ENCODE data around the gene PCNT. TPM values are rescaled to one million over a fixed set of nuclear protein-coding genes. Genes with fewer than 3 reads are reported as not detected.
"Not testable (repeated sequence)": the region's sequence is repeated elsewhere in the genome, so short reads cannot be mapped to it uniquely, and the experiment has no call there.

Gene PCNT
- total and polyA plus RNA-seq, 4 donors: 6.4 to 33.0 (median 26.2) TPM

DNA sequence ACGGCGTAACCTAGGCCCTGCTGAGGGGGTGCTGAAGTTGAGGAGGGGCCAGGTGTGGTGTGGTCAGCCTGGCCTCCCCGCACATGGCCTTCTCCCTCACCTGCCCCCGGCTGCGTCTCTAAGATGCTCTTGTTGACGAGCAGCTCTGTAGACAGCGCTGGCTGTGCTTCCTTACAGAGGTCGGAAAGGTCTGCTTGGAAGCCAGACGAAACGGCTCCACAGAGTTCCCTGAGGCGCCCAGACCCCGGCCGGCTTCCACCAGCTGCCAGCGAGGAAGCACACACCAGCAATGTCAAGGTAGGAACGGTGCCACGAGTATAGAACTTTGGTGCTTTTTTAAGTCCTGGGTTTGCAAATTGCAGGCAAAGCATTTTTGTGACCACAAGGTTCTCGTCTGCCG is 116.0 kb downstream of the PCNT start:
- intact Hi-C loops (cut with DNase I): no loop called here
- ATAC-seq (ENCODE audit: low FRiP score) (no peak), DNase-seq (no peak)
- no peaks in the 10 kb centered on the region for H3K9me3 ChIP-seq (ENCODE audit: control insufficient read depth, low read length)
- H3K27me3 ChIP-seq (ENCODE audit: control insufficient read depth in 1 of 2, insufficient read depth in 2 of 2, low read length in 1 of 2): no peaks in the 10 kb centered on the region
- no peaks in the 10 kb centered on the region for H3K4me1 ChIP-seq (ENCODE audit: control insufficient read depth in 1 of 2, insufficient read depth in 2 of 2, low read length in 2 of 2)
- no peak overlapping the region for H3K4me3 ChIP-seq (ENCODE audit: low read length in 2 of 2)
- H3K27ac ChIP-seq (ENCODE audit: low read depth in 1 of 2, low read length in 2 of 2): no peak overlapping the region
- 88 to 91% methylated on average over 18 of the region's 18 CpGs for WGBS, 2 donors
- H3K36me3 ChIP-seq (ENCODE audit: control insufficient read depth in 1 of 2, insufficient read depth in 2 of 2, low read length in 1 of 2): peaks cover 0 to 13% of the 10 kb centered on the region in 2 donors

DNA sequence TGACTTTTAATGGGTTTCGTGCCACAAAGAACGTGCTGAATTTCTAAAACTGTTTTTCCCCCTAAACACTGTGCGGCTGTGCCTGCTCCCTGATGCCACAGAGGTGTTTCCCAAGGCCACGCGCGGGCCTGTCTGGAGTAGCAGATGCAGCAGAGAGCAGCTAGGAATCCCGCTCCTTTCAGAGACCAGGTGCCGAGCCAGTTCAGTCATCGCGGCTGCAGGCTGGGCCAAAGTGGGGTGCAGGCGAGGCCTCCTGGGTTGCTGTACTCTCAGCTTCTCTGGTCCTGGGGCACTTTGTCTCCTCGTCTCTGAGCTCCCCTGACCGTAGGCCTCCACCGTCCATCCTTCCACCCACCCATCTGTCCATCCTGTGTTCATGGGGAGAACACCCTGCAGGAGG is 117.4 kb downstream of the PCNT start:
- H3K36me3 ChIP-seq (ENCODE audit: control insufficient read depth in 1 of 2, insufficient read depth in 2 of 2, low read length in 1 of 2): peaks cover 0 to 13% of the 10 kb centered on the region in 2 donors
- no peaks in the 10 kb centered on the region for H3K27me3 ChIP-seq (ENCODE audit: control insufficient read depth in 1 of 2, insufficient read depth in 2 of 2, low read length in 1 of 2)
- no peaks in the 10 kb centered on the region for H3K4me1 ChIP-seq (ENCODE audit: control insufficient read depth in 1 of 2, insufficient read depth in 2 of 2, low read length in 2 of 2)
- no peak overlapping the region for H3K27ac ChIP-seq (ENCODE audit: low read depth in 1 of 2, low read length in 2 of 2)
- H3K9me3 ChIP-seq (ENCODE audit: control insufficient read depth, low read length): no peaks in the 10 kb centered on the region
- no peak for DNase-seq
- H3K4me3 ChIP-seq (ENCODE audit: low read length in 2 of 2): no peak overlapping the region
- ATAC-seq (ENCODE audit: low FRiP score): no peak
- intact Hi-C loops (cut with DNase I): no loop called here
- 95 to 98% methylated on average over 14 of the region's 14 CpGs for WGBS, 2 donors

DNA sequence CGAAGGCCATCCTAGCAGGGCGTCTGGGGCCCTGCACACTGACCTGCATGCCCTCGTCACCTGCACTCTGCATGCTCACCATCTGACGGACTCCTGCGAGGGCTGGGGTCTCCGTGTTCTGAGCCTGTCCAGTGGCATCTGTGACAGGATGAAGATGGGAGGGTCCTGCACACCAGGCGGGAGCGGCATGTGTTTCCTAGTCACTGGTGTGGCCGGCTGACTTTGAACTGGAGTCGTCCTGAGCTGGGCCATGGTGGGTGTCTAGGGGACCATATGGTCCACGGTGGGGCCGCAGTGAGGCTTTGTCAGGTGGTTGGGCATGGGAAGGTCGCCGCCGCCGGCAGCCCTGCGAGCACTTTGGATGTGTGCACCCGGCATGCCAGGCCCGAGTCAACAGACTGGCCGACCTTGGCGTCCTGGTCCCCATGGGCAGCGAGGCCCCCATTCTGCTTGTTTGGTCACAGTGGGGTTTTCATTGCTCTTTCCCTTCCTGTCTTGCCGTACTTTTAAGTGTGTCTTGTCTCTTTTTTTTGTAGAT is 118.1 kb downstream of the PCNT start:
- ATAC-seq (ENCODE audit: low FRiP score) (no peak), DNase-seq (no peak)
- Histone ChIP-seq H3K4me1 (ENCODE audit: control insufficient read depth in 1 of 2, insufficient read depth in 2 of 2, low read length in 2 of 2) (no peaks in the 10 kb centered on the region), H3K27ac (ENCODE audit: low read depth in 1 of 2, low read length in 2 of 2) (no peak overlapping the region), H3K9me3 (ENCODE audit: control insufficient read depth, low read length) (no peaks in the 10 kb centered on the region), H3K36me3 (ENCODE audit: control insufficient read depth in 1 of 2, insufficient read depth in 2 of 2, low read length in 1 of 2) (peaks cover 0 to 12% of the 10 kb centered on the region in 2 donors), H3K4me3 (ENCODE audit: low read length in 2 of 2) (no peak overlapping the region), H3K27me3 (ENCODE audit: control insufficient read depth in 1 of 2, insufficient read depth in 2 of 2, low read length in 1 of 2) (no peaks in the 10 kb centered on the region)
- intact Hi-C loops (cut with DNase I): no loop called here
- 94 to 95% methylated on average over 23 of the region's 23 CpGs for WGBS, 2 donors

DNA sequence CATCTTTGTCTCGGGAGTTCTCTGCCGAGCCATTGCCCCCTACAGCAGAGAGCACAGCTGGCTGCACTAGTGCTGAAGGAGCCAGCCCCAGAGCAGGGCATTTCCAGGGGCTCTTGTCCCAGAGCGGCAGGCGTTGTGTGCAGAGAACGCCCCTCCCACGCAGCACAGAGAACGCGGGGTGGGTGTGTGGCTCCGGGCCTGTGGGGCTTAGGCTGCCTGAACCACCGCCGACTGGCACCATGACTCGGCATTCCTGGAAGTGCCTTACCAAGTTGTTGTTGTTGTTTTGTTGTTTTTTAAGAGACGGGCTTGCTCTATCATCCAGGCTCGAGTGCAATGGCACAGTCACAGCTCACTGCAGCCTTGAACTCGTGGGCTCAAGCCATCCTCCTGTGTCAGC is 119.0 kb downstream of the PCNT start:
- Histone ChIP-seq H3K27ac (ENCODE audit: low read depth in 1 of 2, low read length in 2 of 2) (no peak overlapping the region), H3K9me3 (ENCODE audit: control insufficient read depth, low read length) (no peaks in the 10 kb centered on the region), H3K4me3 (ENCODE audit: low read length in 2 of 2) (no peak overlapping the region), H3K4me1 (ENCODE audit: control insufficient read depth in 1 of 2, insufficient read depth in 2 of 2, low read length in 2 of 2) (no peaks in the 10 kb centered on the region), H3K27me3 (ENCODE audit: control insufficient read depth in 1 of 2, insufficient read depth in 2 of 2, low read length in 1 of 2) (no peaks in the 10 kb centered on the region), H3K36me3 (ENCODE audit: control insufficient read depth in 1 of 2, insufficient read depth in 2 of 2, low read length in 1 of 2) (peaks cover 0 to 12% of the 10 kb centered on the region in 2 donors)
- ATAC-seq (ENCODE audit: low FRiP score) (no peak), DNase-seq (no peak)
- intact Hi-C loops (cut with DNase I): no loop called here
- 84 to 88% methylated on average over 15 of the region's 15 CpGs for WGBS, 2 donors

DNA sequence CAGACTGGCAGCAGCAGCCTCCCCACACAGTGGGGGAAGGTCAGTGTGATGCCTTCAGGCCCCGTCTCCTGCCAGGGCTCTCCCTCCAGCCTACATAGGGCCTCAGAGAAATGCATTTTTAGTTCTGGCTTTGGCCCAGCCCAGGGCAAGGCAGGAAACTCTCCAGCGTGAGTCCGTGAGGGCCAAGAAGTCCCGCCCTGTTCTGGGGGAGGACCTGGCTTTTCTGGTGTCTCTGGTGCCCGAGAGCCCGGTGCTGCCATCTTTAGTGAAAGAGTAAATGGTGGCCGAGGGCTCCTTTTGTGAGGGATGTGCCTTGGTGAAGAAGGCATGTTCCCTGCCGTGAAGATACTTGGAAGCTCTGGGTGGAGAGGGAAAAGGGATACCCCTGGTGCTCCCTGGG is 120.0 kb downstream of the PCNT start:
- Histone ChIP-seq H3K4me1 (ENCODE audit: control insufficient read depth in 1 of 2, insufficient read depth in 2 of 2, low read length in 2 of 2) (no peaks in the 10 kb centered on the region), H3K27me3 (ENCODE audit: control insufficient read depth in 1 of 2, insufficient read depth in 2 of 2, low read length in 1 of 2) (no peaks in the 10 kb centered on the region), H3K36me3 (ENCODE audit: control insufficient read depth in 1 of 2, insufficient read depth in 2 of 2, low read length in 1 of 2) (peaks cover 0 to 9% of the 10 kb centered on the region in 2 donors), H3K9me3 (ENCODE audit: control insufficient read depth, low read length) (no peaks in the 10 kb centered on the region), H3K27ac (ENCODE audit: low read depth in 1 of 2, low read length in 2 of 2) (no peak overlapping the region), H3K4me3 (ENCODE audit: low read length in 2 of 2) (no peak overlapping the region)
- intact Hi-C loops (cut with DNase I): no loop called here
- DNase-seq: no peak
- 35 to 48% methylated on average over 8 of the region's 8 CpGs for WGBS, 2 donors
- peak; percentile 46 for ATAC-seq (ENCODE audit: low FRiP score)

DNA sequence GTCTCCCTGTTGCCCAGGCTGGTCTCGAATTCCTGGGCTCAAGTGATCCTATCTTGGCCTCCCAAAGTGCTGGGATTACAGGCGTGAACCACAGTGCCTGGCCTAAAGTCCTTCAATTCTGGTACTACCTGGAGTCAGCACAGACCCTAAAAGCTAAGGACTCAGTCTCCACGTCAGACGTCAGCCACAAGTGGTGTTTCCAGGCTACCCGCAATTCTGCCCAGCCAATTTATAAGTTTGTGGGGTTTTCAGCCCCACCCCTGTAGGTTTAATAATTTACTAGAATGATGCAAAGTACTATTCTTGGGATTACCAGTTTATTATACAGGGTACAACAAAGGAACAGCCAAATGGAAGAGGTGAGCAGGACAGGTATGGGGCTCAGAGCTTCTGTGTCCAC is 124.2 kb downstream of the PCNT start:
- Histone ChIP-seq H3K4me3 (ENCODE audit: low read length in 2 of 2) (no peak overlapping the region), H3K4me1 (ENCODE audit: control insufficient read depth in 1 of 2, insufficient read depth in 2 of 2, low read length in 2 of 2) (no peaks in the 10 kb centered on the region), H3K27ac (ENCODE audit: low read depth in 1 of 2, low read length in 2 of 2) (no peak overlapping the region), H3K36me3 (ENCODE audit: control insufficient read depth in 1 of 2, insufficient read depth in 2 of 2, low read length in 1 of 2) (peaks cover 0 to 2% of the 10 kb centered on the region in 2 donors), H3K9me3 (ENCODE audit: control insufficient read depth, low read length) (no peaks in the 10 kb centered on the region), H3K27me3 (ENCODE audit: control insufficient read depth in 1 of 2, insufficient read depth in 2 of 2, low read length in 1 of 2) (no peaks in the 10 kb centered on the region)
- DNase-seq (no peak), ATAC-seq (ENCODE audit: low FRiP score) (no peak)
- WGBS, 2 donors: 96 to 97% methylated on average over 5 of the region's 5 CpGs
- intact Hi-C loops (cut with DNase I): no loop called here

DNA sequence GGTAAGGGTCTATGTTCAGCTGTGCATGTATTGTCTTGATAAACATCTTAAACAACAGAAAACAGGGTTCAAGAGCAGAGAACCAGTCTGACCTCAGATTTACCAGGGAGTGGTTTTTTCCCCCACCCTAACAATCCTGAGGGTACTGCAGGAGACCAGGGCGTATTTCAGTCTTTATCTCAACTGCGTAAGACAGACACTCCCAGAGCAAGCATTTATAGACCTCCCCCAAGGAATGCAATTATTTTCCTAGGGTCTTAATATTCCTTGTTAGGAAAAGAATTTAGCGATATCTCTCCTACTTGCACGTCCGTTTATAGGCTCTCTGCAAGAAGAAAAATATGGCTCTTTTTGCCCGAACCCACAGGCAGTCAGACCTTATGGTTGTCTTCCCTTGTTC is 124.9 kb downstream of the PCNT start:
- H3K4me1 ChIP-seq (ENCODE audit: control insufficient read depth in 1 of 2, insufficient read depth in 2 of 2, low read length in 2 of 2); H3K27me3 ChIP-seq (ENCODE audit: control insufficient read depth in 1 of 2, insufficient read depth in 2 of 2, low read length in 1 of 2); DNase-seq; H3K36me3 ChIP-seq (ENCODE audit: control insufficient read depth in 1 of 2, insufficient read depth in 2 of 2, low read length in 1 of 2); H3K9me3 ChIP-seq (ENCODE audit: control insufficient read depth, low read length); H3K27ac ChIP-seq (ENCODE audit: low read depth in 1 of 2, low read length in 2 of 2); H3K4me3 ChIP-seq (ENCODE audit: low read length in 2 of 2); ATAC-seq (ENCODE audit: low FRiP score); intact Hi-C loops (cut with DNase I): not testable (repeated sequence)
- WGBS, 2 donors: 91 to 94% methylated on average over 6 of the region's 6 CpGs

DNA sequence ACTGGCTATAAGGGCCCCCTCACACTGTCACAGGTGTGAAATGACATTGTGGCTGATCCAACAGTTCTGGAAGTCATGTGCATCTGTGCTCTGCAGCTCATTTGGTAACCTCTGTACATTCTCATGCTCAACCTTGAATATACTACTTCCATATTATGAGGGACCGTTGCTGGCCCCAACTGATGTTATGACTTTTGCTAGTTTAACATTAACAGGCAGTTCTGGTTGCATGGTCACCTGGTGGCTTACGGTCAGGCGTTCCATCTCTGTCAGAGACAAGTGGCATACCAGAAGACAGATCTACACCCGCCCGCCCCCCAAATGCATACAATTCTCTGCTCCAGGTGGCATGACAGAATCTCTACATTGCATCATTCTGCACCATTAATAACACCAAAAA is 128.8 kb downstream of the PCNT start:
- Histone ChIP-seq H3K27ac (ENCODE audit: low read depth in 1 of 2, low read length in 2 of 2) (no peak overlapping the region), H3K9me3 (ENCODE audit: control insufficient read depth, low read length) (no peaks in the 10 kb centered on the region), H3K4me1 (ENCODE audit: control insufficient read depth in 1 of 2, insufficient read depth in 2 of 2, low read length in 2 of 2) (peaks cover 0 to 7% of the 10 kb centered on the region in 2 donors), H3K36me3 (ENCODE audit: control insufficient read depth in 1 of 2, insufficient read depth in 2 of 2, low read length in 1 of 2) (no peaks in the 10 kb centered on the region), H3K27me3 (ENCODE audit: control insufficient read depth in 1 of 2, insufficient read depth in 2 of 2, low read length in 1 of 2) (no peaks in the 10 kb centered on the region), H3K4me3 (ENCODE audit: low read length in 2 of 2) (no peak overlapping the region)
- WGBS, 2 donors: 97 to 98% methylated on average over 5 of the region's 5 CpGs
- DNase-seq (no peak), ATAC-seq (ENCODE audit: low FRiP score) (no peak)
- intact Hi-C loops (cut with DNase I): no loop called here

DNA sequence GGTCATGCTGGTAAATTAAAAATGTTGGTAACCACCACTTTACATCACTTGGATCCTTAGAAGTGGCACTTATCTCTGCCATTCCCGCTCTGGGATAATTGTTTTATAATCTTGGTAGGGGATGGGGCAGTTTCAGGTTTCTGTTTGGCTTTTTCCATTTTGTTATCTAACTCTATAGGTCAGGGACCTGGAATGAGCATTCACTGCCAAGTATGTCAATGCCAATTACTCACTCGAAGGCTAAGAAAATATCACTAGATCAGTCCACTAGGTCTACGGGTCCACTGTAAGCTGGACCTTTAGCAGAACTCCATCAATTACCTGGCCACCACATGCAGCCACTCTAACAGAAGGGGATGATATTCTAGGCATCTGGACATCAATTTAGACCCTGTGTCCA is 130.2 kb downstream of the PCNT start:
- 10 to 16% methylated on average over 3 of the region's 3 CpGs for WGBS, 2 donors
- Histone ChIP-seq H3K36me3 (ENCODE audit: control insufficient read depth in 1 of 2, insufficient read depth in 2 of 2, low read length in 1 of 2) (no peaks in the 10 kb centered on the region), H3K9me3 (ENCODE audit: control insufficient read depth, low read length) (no peaks in the 10 kb centered on the region), H3K27ac (ENCODE audit: low read depth in 1 of 2, low read length in 2 of 2) (no peak overlapping the region), H3K4me1 (ENCODE audit: control insufficient read depth in 1 of 2, insufficient read depth in 2 of 2, low read length in 2 of 2) (peaks cover 0 to 7% of the 10 kb centered on the region in 2 donors), H3K27me3 (ENCODE audit: control insufficient read depth in 1 of 2, insufficient read depth in 2 of 2, low read length in 1 of 2) (no peaks in the 10 kb centered on the region), H3K4me3 (ENCODE audit: low read length in 2 of 2) (no peak overlapping the region)
- intact Hi-C loops (cut with DNase I): no loop called here
- DNase-seq (no peak), ATAC-seq (ENCODE audit: low FRiP score) (no peak)

Measured in aorta (tissue), 5 donors.